Stimulated activated CD8-positive, alpha-beta memory T cell treated with anti-CD3 and anti-CD28 coated beads, Interleukin-2, amount 100 ng/mL, for 1 hour (primary cell): ENCODE results near the gene IGSF23.
A peak's percentile ranks its signal among the peaks of the same experiment; 100 is the strongest.

Experiments
- DNase-seq, 2 donors: peaks; one replicate each; pipeline ENCODE4 v3.0.0-alpha.2; 2020; ENCODE audit warnings: low read depth in 2 of 2

The IGSF23 gene

GRCh38 chr19:44613295-44614178 lies at the start of gene IGSF23:
Gene IGSF23 (plus strand): TSS chr19:44613563. CDS start chr19:44613646, 83 bp downstream.
- no peak for DNase-seq

- DNase-seq, result no peak
Measured at GRCh38 chr19:44566984-44567383, 46.4 kb upstream of the IGSF23 start.

- no peak for DNase-seq
Measured at GRCh38 chr19:44567745-44568144, 45.6 kb upstream of the IGSF23 start.

- no peak for DNase-seq
Measured at GRCh38 chr19:44570603-44570983, 42.8 kb upstream of the IGSF23 start.

GRCh38 chr19:44570984-44571684 lies 42.2 kb upstream of the IGSF23 start:
- DNase-seq, result peak; percentile 9 to 24

GRCh38 chr19:44571830-44572580 lies 41.4 kb upstream of the IGSF23 start:
- no peak for DNase-seq

GRCh38 chr19:44572581-44572900 lies 40.8 kb upstream of the IGSF23 start:
- DNase-seq, result no peak

GRCh38 chr19:44573183-44573582 lies 40.2 kb upstream of the IGSF23 start:
- DNase-seq, result no peak

- no peak for DNase-seq
Measured at GRCh38 chr19:44573627-44574026, 39.7 kb upstream of the IGSF23 start.

- DNase-seq, result no peak
Measured at GRCh38 chr19:44574186-44574950, 39.0 kb upstream of the IGSF23 start.

- no peak for DNase-seq
Measured at GRCh38 chr19:44575116-44575700, 38.2 kb upstream of the IGSF23 start.

GRCh38 chr19:44576843-44577565 lies 36.4 kb upstream of the IGSF23 start:
- no peak for DNase-seq

GRCh38 chr19:44577566-44577874 lies 35.8 kb upstream of the IGSF23 start:
- DNase-seq, result no peak

- no peak for DNase-seq
Measured at GRCh38 chr19:44579663-44580365, 33.5 kb upstream of the IGSF23 start.

GRCh38 chr19:44580366-44580895 lies 32.9 kb upstream of the IGSF23 start:
- DNase-seq, result no peak

- DNase-seq, result no peak
Measured at GRCh38 chr19:44581288-44581687, 32.1 kb upstream of the IGSF23 start.

- no peak for DNase-seq
Measured at GRCh38 chr19:44582581-44583265, 30.6 kb upstream of the IGSF23 start.

GRCh38 chr19:44585371-44586133 lies 27.8 kb upstream of the IGSF23 start:
- no peak for DNase-seq
